GM18517 (cell line): ENCODE data around the gene WWC1.
"Not testable (repeated sequence)": the region's sequence is repeated elsewhere in the genome, so short reads cannot be mapped to it uniquely, and the experiment has no call there.

Experiments used
- ATAC-seq: cut with Tn5 transposase; IDR thresholded peaks from one replicate; pipeline ENCODE4 v1.9.1; 2021; ENCODE audit warnings: mild to moderate bottlenecking, moderate library complexity; ENCODE audit not compliant: unreplicated experiment

Gene WWC1

DNA sequence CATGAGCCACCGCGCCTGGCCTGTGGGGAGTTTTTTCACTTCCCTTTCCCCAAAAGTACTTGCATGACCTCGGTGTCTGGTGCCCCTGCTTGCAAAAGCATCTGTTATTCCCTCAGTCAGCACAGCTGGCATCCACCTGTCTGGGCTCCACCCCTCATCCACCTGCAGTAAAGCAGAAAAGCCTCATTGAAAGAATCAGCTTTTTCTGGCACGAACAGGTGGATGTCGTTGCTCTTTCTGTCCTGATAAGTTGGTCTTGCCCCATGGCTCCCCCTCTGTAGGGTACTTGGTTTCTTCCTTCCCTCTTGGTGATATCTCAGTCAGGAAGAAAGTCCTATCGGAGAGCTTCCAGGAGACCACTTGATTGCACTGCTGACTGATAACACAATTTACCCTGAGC, 37.4 kb downstream of the WWC1 start:
- peak; percentile 51 for ATAC-seq

DNA sequence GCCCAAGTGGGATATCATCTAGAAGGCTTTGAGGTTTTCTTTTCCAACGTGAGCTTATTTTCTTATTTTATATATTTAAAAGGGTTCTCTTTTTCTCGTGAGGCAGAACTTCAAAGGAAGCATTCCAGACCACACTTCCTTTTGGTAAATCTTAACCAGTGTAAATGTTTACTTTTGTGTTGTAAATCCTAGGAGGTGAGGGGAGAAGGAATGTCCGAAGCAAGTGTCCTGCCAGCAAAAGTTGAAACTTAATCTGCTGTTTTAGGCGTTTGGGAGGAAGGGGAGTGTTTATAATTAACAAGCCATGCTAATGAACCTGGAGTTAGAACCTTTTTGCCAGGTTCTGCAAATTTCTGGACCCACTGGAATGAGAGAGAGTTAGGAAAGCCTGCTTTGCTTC, 37.9 kb downstream of the WWC1 start:
- no peak for ATAC-seq

DNA sequence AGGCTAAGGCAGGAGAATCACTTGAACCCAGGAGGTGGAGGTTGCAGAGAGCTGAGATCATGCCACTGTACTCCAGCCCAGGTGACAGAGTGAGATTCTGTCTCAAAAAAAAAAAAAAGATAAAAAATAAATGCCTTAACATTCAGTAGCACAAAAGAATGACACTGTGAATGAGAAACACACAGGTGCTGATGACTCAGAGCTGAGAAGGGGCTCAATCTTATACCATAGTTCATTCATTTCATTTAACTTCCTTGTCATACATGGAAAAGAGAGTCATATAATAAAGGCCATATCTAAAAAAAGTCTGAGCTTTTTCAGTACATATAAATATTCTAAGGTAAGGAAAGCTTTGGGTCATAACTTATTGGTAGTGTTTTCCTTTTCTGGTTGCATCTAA, 40.6 kb downstream of the WWC1 start:
- ATAC-seq = no peak

DNA sequence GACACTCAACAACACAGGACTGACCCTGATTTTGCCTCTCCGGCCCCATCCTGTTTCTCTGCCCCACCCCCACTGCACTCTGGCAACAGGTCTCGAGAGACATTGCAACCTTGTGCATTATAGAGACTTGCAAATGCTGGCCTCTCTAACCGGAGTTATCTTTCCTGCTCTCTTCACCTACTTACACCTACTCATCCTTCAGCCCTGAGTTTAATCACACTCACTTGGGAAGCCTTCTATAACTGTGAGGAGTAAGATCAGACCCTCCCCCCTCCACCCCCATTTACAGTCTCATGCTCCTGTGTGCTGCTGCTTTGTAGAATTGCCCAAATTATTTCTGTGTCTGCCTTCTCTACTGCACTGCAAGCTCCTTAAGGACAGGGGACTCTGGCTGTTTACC, 42.8 kb downstream of the WWC1 start:
- ATAC-seq = no peak

DNA sequence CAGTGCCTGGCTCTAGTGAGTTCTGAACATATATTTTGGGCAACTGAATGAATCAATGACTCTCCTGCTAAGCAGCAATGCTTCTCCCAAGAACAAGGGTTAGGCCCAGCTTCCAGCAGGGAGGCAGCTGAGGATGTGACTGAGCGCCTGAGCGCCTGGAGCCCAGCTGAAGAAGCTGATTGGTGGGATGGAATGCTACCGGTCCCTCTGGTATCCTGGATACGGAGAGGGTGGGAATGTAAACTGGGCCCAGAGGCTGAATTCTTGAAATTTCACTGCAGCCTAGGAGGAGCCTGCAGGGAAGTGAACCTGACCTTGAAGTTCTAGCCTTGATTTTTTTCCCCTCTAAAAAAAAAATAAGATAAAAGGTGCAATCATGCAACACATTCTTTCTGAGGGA, 43.2 kb downstream of the WWC1 start:
- ATAC-seq = no peak

DNA sequence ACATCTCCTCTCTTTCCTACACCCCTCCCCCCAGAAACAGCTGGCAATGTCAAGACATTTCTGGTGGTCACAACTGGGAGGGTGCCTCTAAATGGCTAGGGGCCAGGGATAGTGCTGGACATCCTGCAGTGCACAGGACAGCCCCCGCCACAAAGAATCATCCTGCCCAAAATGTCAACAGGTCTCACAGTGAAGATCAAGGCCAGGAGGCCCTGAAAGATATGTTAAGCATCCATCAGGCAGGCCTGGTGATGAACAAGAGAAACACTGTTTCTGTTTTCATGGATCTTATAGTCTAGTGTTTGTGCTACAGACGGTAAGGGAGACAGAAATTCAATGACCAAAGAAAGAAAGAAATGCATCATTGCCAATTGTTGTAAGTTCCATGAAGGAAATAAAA, 45.9 kb downstream of the WWC1 start:
- ATAC-seq = no peak

DNA sequence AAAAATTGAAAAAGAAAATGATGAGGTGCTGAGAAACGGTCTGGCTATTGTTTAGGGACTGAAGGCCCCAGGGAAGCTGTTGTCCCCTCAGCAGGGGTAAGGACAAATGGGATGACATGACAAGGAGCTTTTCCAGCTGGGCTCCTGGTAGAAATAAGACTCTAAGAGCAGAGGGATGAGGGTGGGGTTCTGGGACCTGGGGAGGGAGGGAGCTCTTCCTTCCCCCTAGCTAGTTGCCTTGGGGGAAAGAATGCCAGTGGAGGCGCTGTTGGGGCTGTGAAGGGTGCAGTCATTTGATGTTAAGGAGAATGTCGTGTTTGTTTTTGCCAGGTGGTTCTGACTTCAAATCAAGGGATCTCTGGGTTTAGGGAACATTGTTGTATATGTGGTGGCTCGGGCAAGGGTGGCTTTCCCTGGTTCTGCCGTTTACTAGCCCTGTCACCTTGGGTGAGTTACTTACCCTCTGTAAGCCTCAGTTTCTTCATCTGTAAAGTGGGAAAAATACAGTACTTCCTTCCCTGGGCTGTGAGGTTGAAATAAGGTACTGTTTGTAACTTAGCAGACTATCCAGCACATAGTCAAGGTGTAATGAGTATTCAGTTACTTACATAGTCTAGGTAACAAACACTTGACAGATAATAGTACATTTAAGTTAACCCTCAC, 47.8 kb downstream of the WWC1 start:
- ATAC-seq = no peak

DNA sequence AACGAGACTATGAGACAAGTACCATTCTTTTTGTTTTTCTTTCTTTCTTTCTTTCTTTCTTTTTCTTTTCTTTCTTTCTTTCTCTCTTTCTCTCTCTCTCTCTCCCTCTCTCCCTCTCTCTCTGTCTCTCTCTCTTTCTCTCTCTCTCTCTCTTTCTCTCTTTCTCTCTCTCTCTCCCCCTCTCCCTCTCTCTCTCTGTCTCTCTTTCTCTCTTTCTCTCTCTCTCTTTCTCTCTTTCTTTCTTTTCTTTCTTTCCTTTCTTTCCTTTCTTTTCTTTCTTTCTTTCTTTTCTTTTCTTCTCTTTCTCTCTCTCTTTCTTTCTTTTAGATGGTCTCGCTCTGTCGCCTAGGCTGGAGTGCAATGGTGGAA, 48.3 kb downstream of the WWC1 start:
- not testable (repeated sequence) for ATAC-seq

DNA sequence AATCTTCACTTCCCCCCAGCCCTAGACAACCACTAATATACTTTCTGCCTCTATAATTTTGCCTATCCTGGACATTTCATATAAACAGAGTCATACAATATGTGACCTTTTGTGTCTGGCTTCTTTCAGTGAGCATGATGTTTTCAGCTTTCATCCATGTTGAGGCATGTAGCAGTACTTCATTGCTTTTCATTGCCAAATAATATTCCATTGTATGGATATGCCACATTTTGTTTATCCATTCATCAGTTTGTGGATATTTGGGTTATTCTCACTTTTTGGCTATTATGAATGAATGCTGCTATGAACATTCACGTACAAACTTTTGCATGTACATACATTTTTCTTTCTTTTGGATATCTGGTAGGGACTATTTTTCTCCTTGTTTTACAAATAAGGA, 49.0 kb downstream of the WWC1 start:
- no peak for ATAC-seq

DNA sequence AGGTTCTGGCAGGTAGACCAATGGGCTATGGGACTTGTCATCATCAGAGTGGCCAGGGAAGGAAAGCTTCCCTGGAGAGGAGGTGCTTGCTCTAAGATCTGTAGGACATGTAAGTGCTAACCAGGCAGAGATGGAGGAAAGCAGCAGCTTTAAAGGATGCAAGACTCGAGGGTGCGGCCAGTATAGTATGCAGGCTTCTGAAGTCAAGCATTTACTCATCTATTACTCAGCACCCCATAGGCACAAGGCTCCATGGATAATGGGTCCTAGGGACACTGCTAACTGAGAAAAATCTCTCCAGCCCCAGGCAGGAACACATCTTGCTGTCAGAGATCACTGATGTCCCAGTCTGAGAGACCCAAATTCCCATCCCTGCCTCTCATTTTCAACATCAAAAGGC, 49.7 kb downstream of the WWC1 start:
- no peak for ATAC-seq

DNA sequence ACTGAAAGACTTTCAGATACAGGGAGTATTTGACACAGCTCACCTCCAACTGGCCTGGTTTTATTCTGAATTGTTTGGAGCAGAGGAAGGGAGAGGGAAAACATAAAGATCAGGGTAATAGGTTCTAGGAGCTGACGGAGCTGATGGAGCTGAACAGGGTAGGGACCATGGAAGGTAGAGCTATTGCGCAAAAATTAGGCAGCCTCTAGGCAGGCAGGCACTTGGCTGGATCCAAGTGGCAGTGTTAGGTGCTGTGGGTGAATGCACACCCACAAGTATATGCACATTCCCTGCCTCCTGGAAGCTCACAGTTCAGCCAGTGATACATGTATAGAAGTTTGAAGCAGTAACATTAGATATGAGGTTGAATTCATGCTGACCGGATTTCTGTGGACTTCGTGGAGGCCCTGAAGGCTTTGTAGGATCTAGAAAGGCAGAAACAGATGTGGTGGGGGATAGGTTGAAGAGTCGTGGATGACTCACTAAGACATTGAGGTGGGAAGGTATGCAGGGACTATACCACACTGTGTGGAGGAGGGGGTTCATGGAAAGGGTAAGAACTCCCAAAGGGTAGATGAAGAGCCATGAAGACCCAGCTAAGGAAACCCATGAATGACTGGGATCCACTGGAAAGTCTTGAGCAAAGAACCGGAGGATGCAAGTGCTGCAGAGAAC, 50.8 kb downstream of the WWC1 start:
- no peak for ATAC-seq

DNA sequence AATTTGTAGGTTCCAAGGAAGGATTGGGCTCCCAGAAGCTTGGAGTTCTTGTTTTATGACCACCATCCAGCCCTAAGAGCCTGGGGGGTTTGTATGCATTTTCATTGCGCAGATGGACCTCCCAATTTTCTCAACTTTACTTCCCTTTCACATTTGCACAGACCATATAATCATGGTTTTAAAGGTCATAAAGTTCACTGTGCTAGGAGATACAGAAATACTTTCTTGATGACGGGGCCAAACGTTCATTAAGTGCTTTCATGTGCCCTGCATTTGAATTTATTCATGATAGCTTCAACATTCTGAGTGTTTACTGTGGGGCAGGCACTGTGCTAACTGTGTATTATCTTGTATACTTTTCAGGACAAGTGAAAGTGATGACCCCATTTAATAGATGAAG, 51.5 kb downstream of the WWC1 start:
- no peak for ATAC-seq

DNA sequence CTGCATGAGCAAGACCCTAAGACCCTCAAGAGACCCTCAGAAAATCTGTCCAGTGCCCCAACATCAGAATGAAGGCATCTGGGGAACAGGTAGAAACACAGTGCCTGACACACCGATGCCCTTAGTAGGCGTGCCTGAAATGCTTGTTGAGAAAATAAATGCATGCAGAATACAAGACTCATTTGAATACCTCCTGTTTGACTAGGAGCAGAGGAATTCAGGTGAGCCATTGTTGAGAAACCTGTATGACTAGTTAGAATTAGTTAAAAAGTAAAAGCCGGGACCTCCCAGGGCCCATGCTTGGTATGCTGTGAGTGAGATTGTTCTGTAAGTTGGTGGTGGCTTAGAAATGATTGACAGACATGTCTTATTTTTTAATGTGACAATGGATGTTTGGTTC, 55.0 kb downstream of the WWC1 start:
- no peak for ATAC-seq

DNA sequence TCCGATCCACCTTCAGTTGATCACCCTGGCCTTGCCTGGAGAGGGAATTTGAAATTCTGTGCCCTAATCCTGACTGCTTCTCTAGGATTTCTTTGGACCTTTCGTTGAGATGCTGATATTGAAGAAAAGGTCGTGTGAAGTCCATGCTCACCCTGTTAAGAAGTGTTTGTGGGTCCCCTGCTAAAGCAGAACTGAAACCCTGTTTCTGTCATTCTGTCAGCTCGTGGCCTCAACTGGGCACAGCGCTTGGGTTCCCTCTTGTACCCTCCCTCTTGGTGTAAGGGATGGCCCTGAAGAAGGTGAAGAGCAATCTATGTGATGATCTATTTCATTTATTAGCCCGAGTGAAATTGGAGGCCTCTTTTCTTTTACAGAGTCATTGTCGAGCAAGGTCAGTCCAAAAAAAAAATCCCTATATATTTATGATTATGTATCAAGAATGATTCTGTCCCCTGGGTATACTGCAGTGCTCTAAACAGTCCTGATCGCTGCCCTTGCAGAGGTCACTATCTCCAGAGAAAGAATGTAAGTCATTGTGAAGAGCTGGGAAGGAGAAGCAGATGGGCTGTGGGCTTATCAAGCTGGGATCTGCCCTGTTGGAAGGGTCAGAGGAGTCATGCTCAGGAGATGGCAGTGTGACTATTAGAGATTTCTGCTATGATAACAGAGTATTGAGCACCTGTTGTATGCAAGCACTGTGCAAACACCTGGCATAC, 56.1 kb downstream of the WWC1 start:
- ATAC-seq = no peak

DNA sequence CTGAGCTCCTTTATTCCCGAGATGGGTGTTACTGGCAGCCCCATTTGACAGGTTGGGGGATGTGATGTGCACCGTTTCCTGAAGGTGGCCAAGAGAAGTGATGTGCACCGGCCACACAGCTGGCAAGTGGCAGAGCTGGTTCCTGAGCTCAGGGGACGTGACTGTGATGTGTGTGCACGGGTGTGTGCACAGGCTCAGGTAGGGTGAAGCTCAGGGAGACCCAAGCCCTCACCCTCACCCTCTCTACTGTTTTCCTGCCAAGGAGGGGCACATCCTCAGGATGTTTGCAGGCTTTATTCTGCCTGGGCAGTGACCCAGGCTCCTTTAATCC, 56.6 kb downstream of the WWC1 start:
- ATAC-seq = no peak

DNA sequence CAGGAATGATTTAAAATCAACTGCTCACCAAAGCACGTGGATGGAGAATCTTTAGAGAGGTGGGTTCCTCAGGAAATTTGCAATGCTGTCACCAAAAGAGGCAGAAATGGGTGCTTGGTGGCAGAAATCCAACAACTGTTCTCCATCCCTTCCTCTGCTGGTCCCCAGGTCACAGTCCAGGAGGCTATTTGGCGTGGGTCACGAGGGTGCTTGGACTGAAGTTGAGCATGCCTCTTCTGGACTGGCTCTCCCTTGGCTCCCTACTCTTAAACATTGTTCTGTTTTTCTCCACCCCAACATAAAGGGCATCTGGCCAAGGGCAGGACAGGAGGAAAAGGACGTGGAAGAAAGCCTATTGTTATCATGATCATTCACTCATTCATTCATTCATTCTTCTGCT, 58.9 kb downstream of the WWC1 start:
- no peak for ATAC-seq

DNA sequence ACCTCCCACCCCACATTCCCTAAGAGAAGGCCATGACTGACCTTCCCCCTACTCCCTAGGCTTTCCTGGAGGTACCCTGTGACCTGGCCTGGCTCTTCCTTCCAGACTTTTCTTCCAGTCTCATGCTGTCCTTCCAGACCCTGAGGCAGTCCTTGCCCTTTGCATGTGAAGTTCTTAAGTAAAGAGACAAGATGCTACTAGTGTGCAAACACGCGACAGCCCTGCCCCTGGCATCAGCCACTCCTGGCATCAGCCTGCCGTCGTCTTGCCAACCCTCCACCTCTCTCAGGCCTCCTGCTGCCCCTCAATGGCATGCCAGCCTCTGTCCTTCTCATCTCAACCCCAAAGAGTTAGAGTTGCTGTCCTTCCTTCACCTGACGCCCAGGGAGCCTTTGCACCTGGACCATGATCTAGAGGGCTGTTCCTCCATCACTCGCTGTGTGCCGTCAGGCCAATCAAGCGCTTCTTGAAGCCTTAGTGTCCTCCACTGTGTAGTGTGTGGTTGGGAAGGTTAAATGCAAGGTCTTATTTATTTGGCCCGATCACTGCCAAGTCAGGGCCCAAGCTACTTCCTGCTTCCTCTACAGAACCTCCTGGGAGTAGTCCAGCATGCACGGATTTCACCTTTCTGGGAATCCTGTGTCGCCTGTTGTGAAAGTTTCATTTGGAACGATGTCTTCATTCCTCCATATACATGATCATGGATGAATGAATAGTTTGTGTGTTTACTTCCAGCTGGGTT, 61.9 kb downstream of the WWC1 start:
- no peak for ATAC-seq

DNA sequence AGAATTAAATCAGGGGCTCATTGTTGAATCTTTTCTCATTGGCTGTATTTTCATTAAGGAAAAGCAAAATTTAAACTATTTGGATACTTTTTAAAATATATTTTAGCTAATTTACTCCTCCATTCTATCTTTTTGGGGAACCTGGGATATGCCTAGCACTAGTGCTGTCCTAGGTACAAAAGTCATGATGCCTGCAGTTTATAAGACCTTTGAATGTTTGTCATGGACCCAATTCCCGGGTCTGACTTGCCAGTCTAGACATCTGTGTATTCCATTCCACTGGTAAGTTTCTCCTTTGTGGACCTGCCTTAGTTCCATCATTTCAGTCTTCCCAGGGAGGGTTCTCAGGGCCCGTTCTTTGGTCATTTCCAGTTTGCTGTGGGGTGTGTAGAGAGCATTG, 63.0 kb downstream of the WWC1 start:
- ATAC-seq = no peak

DNA sequence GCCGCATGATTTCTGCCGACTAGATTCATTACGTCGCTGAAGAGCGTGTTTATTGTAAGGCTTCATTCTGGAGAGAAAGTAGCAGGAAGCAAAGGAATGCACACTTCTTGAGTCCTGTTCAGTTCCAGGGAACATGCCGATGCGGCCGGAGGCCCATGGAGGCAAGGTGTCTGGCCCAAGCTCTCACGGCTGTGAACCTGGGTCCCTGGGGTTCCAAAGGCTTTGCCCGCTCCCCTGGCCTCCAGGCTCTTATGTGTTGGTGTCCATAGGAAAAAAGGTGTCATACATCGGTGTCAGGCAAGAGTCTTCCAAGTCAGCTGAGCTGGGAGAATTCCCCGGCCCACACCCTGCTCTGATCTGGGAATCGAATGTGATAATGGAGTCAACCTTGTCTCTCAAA, 64.7 kb downstream of the WWC1 start:
- no peak for ATAC-seq

DNA sequence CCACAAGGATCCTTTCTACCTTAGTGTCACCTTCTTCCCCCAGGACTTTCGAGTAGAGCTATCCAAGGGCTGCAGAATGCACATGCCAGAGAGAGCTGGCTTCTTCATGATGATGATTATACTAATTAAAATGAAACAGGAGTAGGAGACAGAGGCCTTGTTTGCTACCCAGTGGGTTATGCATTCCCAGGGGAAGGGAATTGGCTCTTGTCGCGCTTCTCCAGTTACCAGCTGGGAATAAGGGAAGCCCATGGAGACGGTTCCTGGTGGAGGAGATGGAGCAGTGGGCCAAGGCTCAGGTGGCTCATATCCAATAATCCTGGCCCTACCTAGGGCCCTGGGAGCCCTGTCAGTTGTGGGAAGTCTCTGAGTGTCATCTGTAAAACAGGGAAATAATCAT, 65.1 kb downstream of the WWC1 start:
- no peak for ATAC-seq

DNA sequence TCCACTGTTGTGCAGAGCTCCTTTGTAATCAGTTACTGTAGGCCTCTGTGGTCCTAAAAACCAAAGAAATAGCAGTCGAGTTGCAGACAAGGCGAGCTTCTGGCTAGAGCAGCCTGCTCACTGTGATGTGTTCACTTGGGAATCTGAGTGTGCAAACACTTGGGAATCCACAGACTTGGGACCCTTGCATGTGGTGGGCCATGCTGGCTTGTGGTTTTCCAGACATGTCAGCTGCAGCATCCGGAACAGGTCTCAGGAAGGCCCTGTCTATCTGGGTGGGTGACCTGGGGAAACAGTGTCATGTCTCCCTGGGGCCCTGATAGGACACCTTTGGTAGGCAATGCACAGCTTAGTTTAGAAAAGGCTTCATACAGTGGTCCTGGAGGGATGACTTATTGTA, 66.4 kb downstream of the WWC1 start:
- no peak for ATAC-seq
